ENCODE data around the gene NSG1. TPM values are rescaled to one million over a fixed set of nuclear protein-coding genes. Genes with fewer than 3 reads are reported as not detected.

Gene NSG1
- total and polyA plus RNA-seq, 2 of the 8 experiments (the other 6 are each of a cell fraction or from before 2014, with no cell fraction given), result 35.7 to 61.4 TPM

DNA sequence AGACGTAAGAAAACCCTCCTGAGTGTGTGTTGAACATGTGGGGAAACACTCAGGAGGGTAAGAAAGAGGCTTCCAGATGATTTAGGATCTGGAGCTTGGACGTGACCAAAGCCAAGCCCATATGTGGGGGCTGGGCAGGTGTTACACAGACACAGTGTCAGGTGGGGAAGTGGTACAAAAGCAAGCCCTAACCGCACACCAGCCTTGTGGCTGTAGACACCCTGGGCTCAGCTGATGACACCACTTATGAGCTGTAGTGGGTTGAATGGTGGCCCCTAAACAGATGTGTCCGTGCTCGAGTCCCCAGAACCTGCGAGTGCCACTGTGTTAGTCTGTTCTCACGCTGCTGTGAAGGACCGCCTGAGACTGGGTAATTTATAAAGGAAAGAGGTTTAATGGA is 25.0 kb upstream of the NSG1 start (continued):
- TF ChIP-seq TAF1 (IDR thresholded peaks at IDR 0.05; ENCODE audit: low read depth, low read length) (no peak), YY1 (IDR thresholded peaks at IDR 0.05; ENCODE audit: low read depth, low read length) (no peak), CTBP2 (IDR thresholded peaks at IDR 0.05; ENCODE audit: borderline replicate concordance, insufficient read depth, insufficient read length, low read length) (no peak), ZNF274 (IDR thresholded peaks at IDR 0.05; ENCODE audit: borderline replicate concordance, extremely low read depth, low read length) (no peak), HDAC6 (IDR thresholded peaks at IDR 0.05; ENCODE audit: low read depth, low read length) (no peak), CHD2 (IDR thresholded peaks at IDR 0.05; ENCODE audit: low read length) (no peak), KDM5A (IDR thresholded peaks at IDR 0.05; ENCODE audit: low read length) (no peak), NRF1 (IDR thresholded peaks at IDR 0.05; ENCODE audit: low read depth, low read length) (no peak)

Data from H1 (cell line).